Liver (tissue), 9 donors: ENCODE data around the gene CXCL17. TPM values are rescaled to one million over a fixed set of nuclear protein-coding genes. Genes with fewer than 3 reads are reported as not detected.
A peak's percentile ranks its signal among the peaks of the same experiment; 100 is the strongest.

Experiments
- DNase-seq: peaks from one replicate; pipeline ENCODE4 v3.0.0-alpha.2; 2017; ENCODE audit warnings: low spot score
- H3K27ac ChIP-seq, 2 donors: one replicate each; pipeline ENCODE4 v1.7.0; 2013; ENCODE audit warnings: inconsistent platforms in 2 of 2, low read length in 2 of 2, control low read depth in 1 of 2, low read depth in 1 of 2, mild to moderate bottlenecking in 1 of 2
- H3K27me3 ChIP-seq, 4 donors: one replicate each; pipeline versions ENCODE4 v1.6.1 to v1.7.0; 2013; ENCODE audit warnings: low read length in 3 of 4, inconsistent platforms in 1 of 4, mild to moderate bottlenecking in 1 of 4, moderate library complexity in 1 of 4; ENCODE audit not compliant: control insufficient read depth in 4 of 4, insufficient read depth in 4 of 4
- H3K36me3 ChIP-seq, 4 donors: one replicate each; pipeline versions ENCODE4 v1.6.1 to v1.7.0; 2013; ENCODE audit warnings: low read length in 3 of 4, mild to moderate bottlenecking in 3 of 4, low read depth in 1 of 4, moderate library complexity in 1 of 4; ENCODE audit not compliant: control insufficient read depth in 4 of 4, insufficient read depth in 3 of 4
- H3K4me1 ChIP-seq, 4 donors: one replicate each; pipeline versions ENCODE4 v1.6.1 to v1.7.0; 2013; ENCODE audit warnings: low read length in 3 of 4, mild to moderate bottlenecking in 3 of 4, moderate library complexity in 1 of 4; ENCODE audit not compliant: control insufficient read depth in 4 of 4, insufficient read depth in 4 of 4
- H3K4me3 ChIP-seq, 3 donors: one replicate each; pipeline versions ENCODE4 v1.6.1 to v1.7.0; 2013; ENCODE audit warnings: low read length in 3 of 3, control low read depth in 1 of 3, low read depth in 1 of 3, mild to moderate bottlenecking in 1 of 3
- H3K9ac ChIP-seq, 2 donors: one replicate each; pipeline ENCODE4 v1.7.0; 2013; ENCODE audit warnings: low read length in 2 of 2, mild to moderate bottlenecking in 2 of 2, moderate library complexity in 2 of 2, control low read depth in 1 of 2, low read depth in 1 of 2
- H3K9me3 ChIP-seq, 4 donors: one replicate each; pipeline versions ENCODE4 v1.6.1 to v1.7.0; 2013; ENCODE audit warnings: low read length in 3 of 4; ENCODE audit not compliant: control insufficient read depth in 4 of 4
- CTCF ChIP-seq: fragments of 150-350 bp; IDR thresholded peaks from 2 replicates; pipeline ENCODE4 v1.5.1; 2017; ENCODE audit warnings: improper control_type of control experiment, low read depth, low read length; ENCODE audit not compliant: missing input control
- EGR1 ChIP-seq, 2 donors: IDR thresholded peaks; 2 replicates each; pipeline ENCODE4 v1.6.1; 2016 to 2018; ENCODE audit warnings: antibody characterized with exemption in 2 of 2, low read depth in 2 of 2
- FOXA1 ChIP-seq: IDR thresholded peaks from 2 replicates; pipeline ENCODE4 v1.6.1; 2016; ENCODE audit warnings: antibody characterized with exemption
- FOXA2 ChIP-seq: IDR thresholded peaks from 2 replicates; pipeline ENCODE4 v1.6.1; 2016; ENCODE audit warnings: antibody characterized with exemption
- GABPA ChIP-seq, 2 donors: IDR thresholded peaks in 1 of 2; conservative IDR thresholded peaks in 1 of 2; 2 replicates each; pipeline ENCODE4 v1.6.1; 2016; ENCODE audit warnings: antibody characterized with exemption in 2 of 2, mild to moderate bottlenecking in 1 of 2, moderate library complexity in 1 of 2
- HNF4A ChIP-seq, 2 donors: conservative IDR thresholded peaks; 2 replicates each; pipeline ENCODE4 v1.6.1; 2016; ENCODE audit warnings: antibody characterized with exemption in 2 of 2, mild to moderate bottlenecking in 2 of 2
- HNF4G ChIP-seq: IDR thresholded peaks from 2 replicates; pipeline ENCODE4 v1.6.1; 2016; ENCODE audit warnings: antibody characterized with exemption
- JUND ChIP-seq, 2 donors: IDR thresholded peaks; 2 replicates each; pipeline ENCODE4 v1.6.1; 2016; ENCODE audit warnings: antibody characterized with exemption in 2 of 2
- NR2F2 ChIP-seq: IDR thresholded peaks from 2 replicates; pipeline ENCODE4 v1.6.1; 2016; ENCODE audit warnings: antibody characterized with exemption
- RAD21 ChIP-seq, 2 donors: IDR thresholded peaks; 2 replicates each; pipeline ENCODE4 v1.6.1; 2016; ENCODE audit warnings: antibody characterized with exemption in 2 of 2, mild to moderate bottlenecking in 2 of 2
- RXRA ChIP-seq, 2 donors: IDR thresholded peaks; 2 replicates each; pipeline ENCODE4 v1.6.1; 2017 to 2018; ENCODE audit warnings: antibody characterized with exemption in 2 of 2, mild to moderate bottlenecking in 1 of 2
- SP1 ChIP-seq: IDR thresholded peaks from 2 replicates; pipeline ENCODE4 v1.6.1; 2018; ENCODE audit warnings: antibody characterized with exemption, mild to moderate bottlenecking
- TAF1 ChIP-seq: conservative IDR thresholded peaks from 2 replicates; pipeline ENCODE4 v1.6.1; 2016; ENCODE audit warnings: antibody characterized with exemption, mild to moderate bottlenecking
- YY1 ChIP-seq: IDR thresholded peaks from 2 replicates; pipeline ENCODE4 v1.6.1; 2016; ENCODE audit warnings: antibody characterized with exemption, mild to moderate bottlenecking
- ZBTB33 ChIP-seq: IDR thresholded peaks from 2 replicates; pipeline ENCODE4 v1.6.1; 2016; ENCODE audit warnings: antibody characterized with exemption
- WGBS: extraction: QIAGEN DNeasy Blood & Tissue Kit; methylation state at CpG from one replicate; pipeline ENCODE4 v1.1.7; 2013; 5-methylcytosine and 5-hydroxymethylcytosine counted together
- polyA plus RNA-seq, 2 donors: library from polyadenylated mRNA; stranded (reverse) in 1 of 2; unstranded in 1 of 2; fragments of 200-250 nt in 1 of 2; fragments of >200 nt in 1 of 2; fragmentation: Nextera tagmentation in 1 of 2; extraction: Ambion mirVana in 1 of 2; gene quantifications; one replicate each; pipeline versions ENCODE4 v1.2.1 to v1.2.3, GENCODE V29; 2013 to 2015
- total RNA-seq, 2 donors: library from RNA; depleted of rRNA; stranded (reverse); fragments of >200 nt; gene quantifications; one replicate each; pipeline ENCODE4 v1.2.3, GENCODE V29; 2014
- TF ChIP-seq, protein P1 (sequence below): IDR thresholded peaks from 2 replicates; pipeline ENCODE4 v1.6.1; 2016; ENCODE audit warnings: antibody characterized with exemption
- TF ChIP-seq, protein P2 (sequence below): IDR thresholded peaks from 2 replicates; pipeline ENCODE4 v1.6.1; 2016; ENCODE audit warnings: antibody characterized with exemption
- TF ChIP-seq, protein P3 (sequence below): IDR thresholded peaks from 2 replicates; pipeline ENCODE4 v1.6.1; 2016; ENCODE audit warnings: antibody characterized with exemption, mild to moderate bottlenecking
- donor health status: healthy.
- donor health status: healthy.
- donor health status: healthy.
- donor health status: healthy.
- donor health status: healthy.

The CXCL17 gene
- total and polyA plus RNA-seq, 4 donors, result 0.10 to 0.93 TPM; not detected in 2

DNA sequence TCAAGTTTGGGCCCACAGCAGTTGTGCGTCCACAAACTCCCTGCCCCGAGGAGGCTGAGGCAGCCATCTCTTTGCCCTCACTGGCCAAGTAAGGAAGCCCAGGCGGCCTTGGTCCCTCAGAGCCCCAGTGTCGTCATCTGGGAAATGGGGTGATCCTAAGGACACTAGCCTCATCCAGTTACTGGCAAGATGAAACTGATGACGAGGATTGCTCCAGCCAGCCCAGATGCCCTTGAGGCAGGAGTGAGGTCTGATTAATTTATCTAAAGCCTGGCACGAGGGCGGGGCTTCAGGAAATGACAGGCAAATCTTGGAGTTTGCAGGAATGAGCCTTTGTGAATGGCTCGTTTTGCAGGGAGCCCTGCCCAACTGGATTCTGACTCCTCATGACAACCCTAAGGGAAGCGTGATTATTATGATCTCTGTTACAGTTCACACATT lies 21.1 kb downstream of the CXCL17 start:
- Histone ChIP-seq H3K27ac (peak overlapping the region; percentile 9 to 20), H3K4me3 (no peak overlapping the region), H3K4me1 (peaks cover 8 to 22% (median 14%) of the 10 kb centered on the region in 4 donors), H3K36me3 (no peaks in the 10 kb centered on the region), H3K9ac (no peak overlapping the region), H3K9me3 (no peaks in the 10 kb centered on the region), H3K27me3 (no peaks in the 10 kb centered on the region)
- DNase-seq, result no peak
- 81% methylated on average over 9 of the region's 9 CpGs for whole genome bisulfite sequencing
- TF ChIP-seq, protein P1, sequence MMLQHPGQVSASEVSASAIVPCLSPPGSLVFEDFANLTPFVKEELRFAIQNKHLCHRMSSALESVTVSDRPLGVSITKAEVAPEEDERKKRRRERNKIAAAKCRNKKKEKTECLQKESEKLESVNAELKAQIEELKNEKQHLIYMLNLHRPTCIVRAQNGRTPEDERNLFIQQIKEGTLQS, result no peak
- TF ChIP-seq, protein P2, sequence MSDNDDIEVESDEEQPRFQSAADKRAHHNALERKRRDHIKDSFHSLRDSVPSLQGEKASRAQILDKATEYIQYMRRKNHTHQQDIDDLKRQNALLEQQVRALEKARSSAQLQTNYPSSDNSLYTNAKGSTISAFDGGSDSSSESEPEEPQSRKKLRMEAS, result no peak
- TF ChIP-seq HNF4A (conservative IDR thresholded peaks at IDR 0.05), result no peak
- TF ChIP-seq JUND (IDR thresholded peaks at IDR 0.05), result no peak
- no peak for TF ChIP-seq YY1
- no peak for TF ChIP-seq RAD21 (IDR thresholded peaks at IDR 0.05)
- TF ChIP-seq CTCF, result no peak
- no peak for TF ChIP-seq NR2F2
- TF ChIP-seq FOXA2, result no peak
- no peak for TF ChIP-seq EGR1 (IDR thresholded peaks at IDR 0.05; ENCODE audit: low read depth in 2 of 2)
- TF ChIP-seq RXRA (IDR thresholded peaks at IDR 0.05), result no peak
- TF ChIP-seq, protein P3, sequence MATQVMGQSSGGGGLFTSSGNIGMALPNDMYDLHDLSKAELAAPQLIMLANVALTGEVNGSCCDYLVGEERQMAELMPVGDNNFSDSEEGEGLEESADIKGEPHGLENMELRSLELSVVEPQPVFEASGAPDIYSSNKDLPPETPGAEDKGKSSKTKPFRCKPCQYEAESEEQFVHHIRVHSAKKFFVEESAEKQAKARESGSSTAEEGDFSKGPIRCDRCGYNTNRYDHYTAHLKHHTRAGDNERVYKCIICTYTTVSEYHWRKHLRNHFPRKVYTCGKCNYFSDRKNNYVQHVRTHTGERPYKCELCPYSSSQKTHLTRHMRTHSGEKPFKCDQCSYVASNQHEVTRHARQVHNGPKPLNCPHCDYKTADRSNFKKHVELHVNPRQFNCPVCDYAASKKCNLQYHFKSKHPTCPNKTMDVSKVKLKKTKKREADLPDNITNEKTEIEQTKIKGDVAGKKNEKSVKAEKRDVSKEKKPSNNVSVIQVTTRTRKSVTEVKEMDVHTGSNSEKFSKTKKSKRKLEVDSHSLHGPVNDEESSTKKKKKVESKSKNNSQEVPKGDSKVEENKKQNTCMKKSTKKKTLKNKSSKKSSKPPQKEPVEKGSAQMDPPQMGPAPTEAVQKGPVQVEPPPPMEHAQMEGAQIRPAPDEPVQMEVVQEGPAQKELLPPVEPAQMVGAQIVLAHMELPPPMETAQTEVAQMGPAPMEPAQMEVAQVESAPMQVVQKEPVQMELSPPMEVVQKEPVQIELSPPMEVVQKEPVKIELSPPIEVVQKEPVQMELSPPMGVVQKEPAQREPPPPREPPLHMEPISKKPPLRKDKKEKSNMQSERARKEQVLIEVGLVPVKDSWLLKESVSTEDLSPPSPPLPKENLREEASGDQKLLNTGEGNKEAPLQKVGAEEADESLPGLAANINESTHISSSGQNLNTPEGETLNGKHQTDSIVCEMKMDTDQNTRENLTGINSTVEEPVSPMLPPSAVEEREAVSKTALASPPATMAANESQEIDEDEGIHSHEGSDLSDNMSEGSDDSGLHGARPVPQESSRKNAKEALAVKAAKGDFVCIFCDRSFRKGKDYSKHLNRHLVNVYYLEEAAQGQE, result no peak
- no peak for TF ChIP-seq FOXA1
- TF ChIP-seq SP1, result no peak
- no peak for TF ChIP-seq ZBTB33
- TF ChIP-seq HNF4G, result no peak
- TF ChIP-seq GABPA (IDR thresholded peaks at IDR 0.05 in 1 of 2, conservative IDR thresholded peaks at IDR 0.05 in 1 of 2), result no peak
- TF ChIP-seq TAF1, result no peak
